HG03025 (cell line): ENCODE data around the gene RIN3.

Experiments
- ATAC-seq: cut with Tn5 transposase; IDR thresholded peaks from one replicate; pipeline ENCODE4 v1.9.1; 2021; ENCODE audit warnings: mild to moderate bottlenecking, moderate library complexity; ENCODE audit not compliant: unreplicated experiment, low FRiP score

The RIN3 gene

GRCh38 chr14:92513204-92513965 lies at the start of gene RIN3:
Gene RIN3, plus strand, starts transcription at chr14:92513781. Its CDS starts 152 bp downstream, at chr14:92513933.
- ATAC-seq: no peak

- no peak for ATAC-seq
Measured at GRCh38 chr14:92464156-92464555, 49.4 kb upstream of the RIN3 start.

- no peak for ATAC-seq
Measured at GRCh38 chr14:92464716-92465115, 48.9 kb upstream of the RIN3 start.

- ATAC-seq: no peak
Measured at GRCh38 chr14:92465353-92466055, 48.1 kb upstream of the RIN3 start.

GRCh38 chr14:92466059-92466458 lies 47.5 kb upstream of the RIN3 start:
- ATAC-seq: no peak

- no peak for ATAC-seq
Measured at GRCh38 chr14:92469515-92469914, 44.1 kb upstream of the RIN3 start.

- ATAC-seq: no peak
Measured at GRCh38 chr14:92470215-92470614, 43.4 kb upstream of the RIN3 start.

GRCh38 chr14:92470811-92471210 lies 42.8 kb upstream of the RIN3 start:
- ATAC-seq: no peak

- no peak for ATAC-seq
Measured at GRCh38 chr14:92471919-92472318, 41.7 kb upstream of the RIN3 start.

- no peak for ATAC-seq
Measured at GRCh38 chr14:92472860-92473259, 40.7 kb upstream of the RIN3 start.

GRCh38 chr14:92473261-92473968 lies 40.2 kb upstream of the RIN3 start:
- ATAC-seq: no peak

GRCh38 chr14:92473969-92474535 lies 39.5 kb upstream of the RIN3 start:
- ATAC-seq: no peak

- no peak for ATAC-seq
Measured at GRCh38 chr14:92475037-92475436, 38.5 kb upstream of the RIN3 start.

GRCh38 chr14:92475451-92476187 lies 38.0 kb upstream of the RIN3 start:
- ATAC-seq: no peak

GRCh38 chr14:92480856-92481255 lies 32.7 kb upstream of the RIN3 start:
- ATAC-seq: no peak

- no peak for ATAC-seq
Measured at GRCh38 chr14:92481386-92481785, 32.2 kb upstream of the RIN3 start.

- no peak for ATAC-seq
Measured at GRCh38 chr14:92481811-92482555, 31.6 kb upstream of the RIN3 start.

GRCh38 chr14:92482621-92483319 lies 30.8 kb upstream of the RIN3 start:
- ATAC-seq: no peak
